Activated naive CD4-positive, alpha-beta T cell treated with anti-CD3 and anti-CD28 coated beads, Interleukin-2, amount 50 U/mL, for 72 hours (primary cell): Measurements from ENCODE around the gene EFHD2. TPM values are rescaled to one million over a fixed set of nuclear protein-coding genes. Genes with fewer than 3 reads are reported as not detected.
A peak's percentile ranks its signal among the peaks of the same experiment; 100 is the strongest.
"Not testable (repeated sequence)": the region's sequence is repeated elsewhere in the genome, so short reads cannot be mapped to it uniquely, and the experiment has no call there.

Source experiments
- ATAC-seq, 2 donors: fragments of 150-1000 bp; cut with Tn5 transposase; 2 replicates each; pipeline ENCODE4 v1.10.0; 2021; ENCODE audit warnings: mild to moderate bottlenecking in 2 of 2, moderate library complexity in 2 of 2
- DNase-seq, 2 donors: peaks; one replicate each; pipeline ENCODE4 v3.0.0; 2021 to 2022; ENCODE audit warnings: low spot score in 2 of 2
- H3K27ac Mint-ChIP-seq, 2 donors: one replicate each; pipeline ENCODE4 v1.8.0; 2022; ENCODE audit warnings: mild to moderate bottlenecking in 2 of 2, mixed read lengths in 2 of 2
- H3K36me3 Mint-ChIP-seq, 2 donors: one replicate each; pipeline ENCODE4 v1.8.0; 2022; ENCODE audit warnings: mixed read lengths in 2 of 2
- H3K9me3 Mint-ChIP-seq, 2 donors: one replicate each; pipeline ENCODE4 v1.8.0; 2022; ENCODE audit warnings: mixed read lengths in 2 of 2
- total RNA-seq, 2 donors: library from RNA; stranded (reverse); gene quantifications; one replicate each; pipeline ENCODE4 v1.2.3, GENCODE V29; 2022

Gene EFHD2
- total RNA-seq, 2 donors from 2014 or later, result 18.8 to 55.8 TPM

- no peak overlapping the region for H3K27ac Mint-ChIP-seq
- H3K36me3 Mint-ChIP-seq, result no peaks in the 10 kb centered on the region
- no peaks in the 10 kb centered on the region for H3K9me3 Mint-ChIP-seq
- DNase-seq (no peak), ATAC-seq (peak in 1 of 2 donors; percentile 20)
These were observed 25.3 kb upstream of the EFHD2 start for GRCh38 chr1:15384301-15384901.

- no peak for ATAC-seq
- H3K27ac Mint-ChIP-seq, result no peak overlapping the region
These were observed 24.3 kb upstream of the EFHD2 start for GRCh38 chr1:15385420-15385819.

GRCh38 chr1:15386164-15386749 lies 23.4 kb upstream of the EFHD2 start:
- no peaks in the 10 kb centered on the region for H3K36me3 Mint-ChIP-seq
- no peaks in the 10 kb centered on the region for H3K9me3 Mint-ChIP-seq
- no peak overlapping the region for H3K27ac Mint-ChIP-seq
- DNase-seq (no peak), ATAC-seq (peak in 1 of 2 donors; percentile 35)

More at GRCh38 chr1:15385420-15385819, 24.3 kb upstream of the EFHD2 start:
- no peak for DNase-seq
- Mint-ChIP-seq H3K9me3 (no peaks in the 10 kb centered on the region), H3K36me3 (no peaks in the 10 kb centered on the region)

GRCh38 chr1:15388201-15388880 lies 21.3 kb upstream of the EFHD2 start:
- DNase-seq, result no peak
- no peaks in the 10 kb centered on the region for H3K9me3 Mint-ChIP-seq
- H3K27ac Mint-ChIP-seq, result no peak overlapping the region
- no peaks in the 10 kb centered on the region for H3K36me3 Mint-ChIP-seq
- no peak for ATAC-seq

- not testable (repeated sequence) for H3K36me3 Mint-ChIP-seq, H3K9me3 Mint-ChIP-seq, ATAC-seq, H3K27ac Mint-ChIP-seq, DNase-seq
These were observed 19.9 kb upstream of the EFHD2 start for GRCh38 chr1:15389828-15390227.

- H3K27ac Mint-ChIP-seq, result no peak overlapping the region
- ATAC-seq (no peak), DNase-seq (no peak)
- no peaks in the 10 kb centered on the region for H3K36me3 Mint-ChIP-seq
- no peaks in the 10 kb centered on the region for H3K9me3 Mint-ChIP-seq
These were observed 19.0 kb upstream of the EFHD2 start for GRCh38 chr1:15390667-15391066.

- H3K9me3 Mint-ChIP-seq, result no peaks in the 10 kb centered on the region
- no peak for DNase-seq
- H3K36me3 Mint-ChIP-seq, result no peaks in the 10 kb centered on the region
- ATAC-seq, result no peak
- no peak overlapping the region for H3K27ac Mint-ChIP-seq
These were observed 18.3 kb upstream of the EFHD2 start for GRCh38 chr1:15391366-15391765.

- H3K27ac Mint-ChIP-seq, result no peak overlapping the region
- H3K36me3 Mint-ChIP-seq, result peaks cover 0 to 5% of the 10 kb centered on the region in 2 donors
- peaks cover 0 to 4% of the 10 kb centered on the region in 2 donors for H3K9me3 Mint-ChIP-seq
- ATAC-seq (no peak), DNase-seq (no peak)
These were observed 16.0 kb upstream of the EFHD2 start for GRCh38 chr1:15393475-15394257.

GRCh38 chr1:15394258-15394690 lies 15.4 kb upstream of the EFHD2 start:
- peaks cover 2 to 5% of the 10 kb centered on the region in 2 donors for H3K36me3 Mint-ChIP-seq
- peak overlapping the region in 1 of 2 donors; percentile 17 for H3K27ac Mint-ChIP-seq

GRCh38 chr1:15397236-15397635 lies 12.5 kb upstream of the EFHD2 start:
- Mint-ChIP-seq H3K9me3 (peaks cover 5 to 10% of the 10 kb centered on the region in 2 donors), H3K36me3 (peaks cover 5% of the 10 kb centered on the region in 2 donors), H3K27ac (no peak overlapping the region)
- no peak for ATAC-seq
- DNase-seq, result no peak

More at GRCh38 chr1:15394258-15394690, 15.4 kb upstream of the EFHD2 start:
- ATAC-seq (no peak), DNase-seq (no peak)
- H3K9me3 Mint-ChIP-seq, result peaks cover 1 to 4% of the 10 kb centered on the region in 2 donors

- DNase-seq (no peak), ATAC-seq (no peak)
- Mint-ChIP-seq H3K36me3 (peaks cover 5% of the 10 kb centered on the region in 2 donors), H3K27ac (no peak overlapping the region), H3K9me3 (peaks cover 5 to 10% of the 10 kb centered on the region in 2 donors)
These were observed 10.0 kb upstream of the EFHD2 start for GRCh38 chr1:15399710-15400109.

GRCh38 chr1:15400627-15401026 lies 9.1 kb upstream of the EFHD2 start:
- peaks cover 5 to 10% of the 10 kb centered on the region in 2 donors for H3K9me3 Mint-ChIP-seq
- peaks cover 5% of the 10 kb centered on the region in 2 donors for H3K36me3 Mint-ChIP-seq
- no peak overlapping the region for H3K27ac Mint-ChIP-seq
- no peak for ATAC-seq
- DNase-seq, result no peak

GRCh38 chr1:15401391-15402055 lies 8.2 kb upstream of the EFHD2 start:
- Mint-ChIP-seq H3K36me3 (peaks cover 5% of the 10 kb centered on the region in 2 donors), H3K9me3 (peaks cover 5 to 10% of the 10 kb centered on the region in 2 donors), H3K27ac (no peak overlapping the region)
- DNase-seq (no peak), ATAC-seq (no peak)

GRCh38 chr1:15402809-15403450 lies 6.8 kb upstream of the EFHD2 start:
- DNase-seq (no peak), ATAC-seq (no peak)
- no peak overlapping the region for H3K27ac Mint-ChIP-seq
- peaks cover 5 to 10% of the 10 kb centered on the region in 2 donors for H3K9me3 Mint-ChIP-seq
- peaks cover 5% of the 10 kb centered on the region in 2 donors for H3K36me3 Mint-ChIP-seq

GRCh38 chr1:15403962-15404580 lies 5.6 kb upstream of the EFHD2 start:
- peaks cover 0 to 4% of the 10 kb centered on the region in 2 donors for H3K36me3 Mint-ChIP-seq
- no peak for ATAC-seq
- DNase-seq, result no peak
- H3K9me3 Mint-ChIP-seq, result peaks cover 5 to 6% of the 10 kb centered on the region in 2 donors
- no peak overlapping the region for H3K27ac Mint-ChIP-seq
